ENCODE measurements around the gene ABCC3.
A peak's percentile ranks its signal among the peaks of the same experiment; 100 is the strongest.
"Not testable (repeated sequence)": the region's sequence is repeated elsewhere in the genome, so short reads cannot be mapped to it uniquely, and the experiment has no call there.

ABCC3 gene

GRCh38 chr17:50686494-50687199, 52.0 kb downstream of the ABCC3 start:
- DNase-seq: no peak

DNA sequence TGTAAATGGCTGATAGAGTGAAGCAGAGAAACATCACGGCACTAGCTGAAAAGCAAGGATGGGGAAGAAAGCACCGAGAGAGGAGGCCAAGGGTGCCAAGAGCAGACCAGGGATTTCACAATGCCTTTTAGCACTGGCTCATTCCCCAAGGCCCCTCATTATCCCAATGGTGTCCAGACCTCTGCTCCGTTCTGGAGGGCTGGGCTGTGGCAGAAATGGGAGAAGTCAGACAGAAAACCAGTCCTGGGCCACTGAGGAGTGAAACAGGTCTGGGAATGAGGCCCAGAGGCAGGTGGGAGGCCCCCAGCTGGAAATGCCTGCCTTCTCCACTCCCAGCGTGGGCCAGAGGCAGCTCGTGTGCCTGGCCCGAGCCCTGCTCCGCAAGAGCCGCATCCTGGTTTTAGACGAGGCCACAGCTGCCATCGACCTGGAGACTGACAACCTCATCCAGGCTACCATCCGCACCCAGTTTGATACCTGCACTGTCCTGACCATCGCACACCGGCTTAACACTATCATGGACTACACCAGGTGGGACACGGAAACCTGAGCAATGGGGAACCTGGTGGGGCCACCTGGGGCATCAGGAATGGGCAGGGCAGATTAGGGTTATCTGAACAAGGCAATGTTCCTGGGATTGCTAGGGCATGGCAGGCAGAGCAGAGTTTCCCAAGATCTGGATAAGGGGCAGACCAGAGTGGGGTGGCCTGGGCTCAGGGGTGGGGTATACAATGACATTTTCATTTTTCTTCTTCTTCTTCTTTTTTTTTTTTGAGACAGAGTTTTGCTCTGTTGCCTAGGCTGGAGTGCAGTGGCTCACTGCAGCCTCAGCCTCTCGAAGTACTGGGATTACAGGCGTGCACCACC, 52.8 kb downstream of the ABCC3 start:
- DNase-seq: no peak

- DNase-seq: no peak
Measured at GRCh38 chr17:50688245-50688644, 53.6 kb downstream of the ABCC3 start.

DNA sequence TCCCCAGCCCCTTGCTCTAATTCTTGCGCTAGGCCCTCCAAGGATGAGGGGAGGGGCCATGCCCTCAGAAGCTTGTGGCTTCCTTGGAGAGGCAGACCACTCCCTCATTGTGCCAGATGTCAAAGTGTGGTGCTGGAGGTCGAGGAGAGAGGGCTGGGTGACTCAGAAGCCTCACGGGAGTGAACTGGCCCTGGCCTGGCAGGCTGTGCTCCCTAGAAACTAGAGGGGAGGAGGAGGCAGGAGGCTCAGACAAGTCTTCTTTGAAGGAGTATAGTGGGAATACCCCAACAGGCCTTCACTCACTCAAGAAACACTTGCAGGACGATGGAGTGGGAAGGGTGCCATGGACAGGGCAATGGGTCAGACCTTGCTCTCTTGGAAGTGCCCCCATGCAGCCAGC, 54.6 kb downstream of the ABCC3 start:
- no peak for DNase-seq

DNA sequence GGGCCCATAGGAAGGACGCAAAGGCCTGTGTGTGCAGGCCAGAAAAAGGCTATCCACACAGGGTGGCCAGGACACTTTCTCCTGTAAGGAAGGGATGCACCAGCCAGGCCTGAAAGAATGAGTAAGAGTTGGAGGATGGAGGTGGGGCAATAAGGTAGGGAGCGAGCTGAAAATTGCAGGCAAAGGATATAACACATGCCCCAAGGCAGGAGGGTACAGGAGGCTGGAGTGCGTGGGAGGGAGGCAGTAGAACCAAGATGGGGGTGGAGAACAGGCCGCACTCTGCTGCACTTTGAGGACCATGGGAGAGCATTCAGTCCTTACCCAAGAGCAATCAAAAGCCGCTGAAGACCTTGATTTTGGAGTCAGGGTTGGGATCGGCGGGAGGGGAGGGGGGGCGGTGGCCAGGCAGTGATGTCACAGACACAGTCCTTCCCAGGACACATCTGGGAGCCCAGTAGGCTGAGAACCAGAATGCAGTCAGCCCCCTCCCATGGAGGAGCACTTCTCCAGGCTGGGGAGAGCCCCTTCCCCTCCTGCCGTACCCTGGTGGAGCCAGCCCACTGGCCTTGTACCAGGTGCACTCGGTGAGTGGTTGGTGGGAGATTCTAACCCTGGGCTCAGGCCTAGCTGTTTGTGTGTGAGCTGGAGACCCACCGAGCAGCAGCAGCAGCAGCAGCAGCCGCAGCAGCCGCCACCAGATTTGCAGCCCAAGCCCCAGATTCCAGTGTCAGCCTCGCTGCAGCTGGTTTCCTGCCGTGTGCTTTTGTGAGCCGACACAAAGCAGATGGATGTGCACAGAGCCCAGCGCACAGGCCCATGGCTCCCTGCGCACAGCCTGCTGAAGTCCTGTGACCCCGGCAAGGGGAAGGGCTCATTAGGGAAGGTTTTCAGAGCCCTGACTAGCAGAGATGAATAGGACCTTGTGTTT, 55.5 kb downstream of the ABCC3 start:
- DNase-seq: no peak

GRCh38 chr17:50690887-50691549, 56.3 kb downstream of the ABCC3 start:
- no peak for DNase-seq

GRCh38 chr17:50691550-50692447, 57.1 kb downstream of the ABCC3 start:
- no peak for DNase-seq

DNA sequence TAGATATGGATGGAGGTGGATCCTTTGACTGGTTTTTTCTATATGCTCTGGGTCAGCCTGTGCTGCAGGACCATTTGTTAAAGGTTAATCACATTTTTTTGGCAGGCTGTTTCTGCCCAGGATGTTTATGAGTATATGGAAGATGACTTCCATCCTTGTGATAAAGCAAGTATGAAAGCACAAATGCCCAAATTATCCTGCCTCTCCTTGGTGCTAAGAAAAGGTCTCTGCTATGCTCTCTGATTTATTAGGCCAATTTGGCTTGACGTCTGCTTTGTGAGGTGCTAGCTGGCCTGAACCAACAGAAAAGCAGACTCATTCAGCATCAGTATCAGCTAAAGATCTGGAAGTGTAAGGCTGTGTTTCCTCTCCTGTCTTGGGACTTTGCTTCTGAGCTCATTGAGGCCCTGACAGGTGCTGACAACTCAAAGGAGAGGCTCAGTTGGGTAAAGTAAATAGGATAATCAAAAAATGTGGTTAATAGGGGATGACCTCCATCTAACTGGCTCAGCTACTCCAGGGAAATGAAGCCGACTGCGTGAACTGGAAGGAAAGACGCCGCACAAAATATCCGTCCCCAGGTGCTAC, 57.9 kb downstream of the ABCC3 start:
- no peak for DNase-seq

DNA sequence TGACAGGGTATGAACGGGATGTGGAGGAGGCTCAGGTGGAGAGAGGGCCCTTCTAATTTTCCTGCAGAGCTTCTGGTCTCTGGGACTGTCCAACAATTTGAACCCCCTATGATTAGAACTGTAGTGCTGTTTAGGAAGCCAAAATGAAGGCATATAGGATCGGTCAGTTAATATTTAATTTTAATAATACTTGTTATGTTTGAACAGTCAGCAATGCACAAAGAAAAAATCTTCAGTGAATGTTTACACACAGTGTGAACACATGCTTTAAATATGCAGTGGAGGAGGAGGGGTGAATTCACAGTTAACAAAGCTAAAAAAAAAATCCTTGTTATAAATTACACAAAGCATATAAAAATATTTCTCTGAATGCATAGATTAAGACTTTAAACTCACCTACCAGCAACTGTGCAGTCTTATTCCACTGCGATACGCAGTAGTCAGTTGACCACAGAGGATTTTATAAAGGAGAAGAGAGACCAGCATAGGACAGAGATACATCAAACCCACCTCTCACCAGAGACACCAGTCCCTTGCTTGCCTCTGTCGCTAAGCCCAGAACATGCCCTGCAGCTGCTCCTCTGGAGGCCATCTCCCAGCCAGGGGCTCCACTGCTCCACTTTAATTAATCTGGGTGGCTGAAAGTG, 58.5 kb downstream of the ABCC3 start:
- no peak for DNase-seq

DNA sequence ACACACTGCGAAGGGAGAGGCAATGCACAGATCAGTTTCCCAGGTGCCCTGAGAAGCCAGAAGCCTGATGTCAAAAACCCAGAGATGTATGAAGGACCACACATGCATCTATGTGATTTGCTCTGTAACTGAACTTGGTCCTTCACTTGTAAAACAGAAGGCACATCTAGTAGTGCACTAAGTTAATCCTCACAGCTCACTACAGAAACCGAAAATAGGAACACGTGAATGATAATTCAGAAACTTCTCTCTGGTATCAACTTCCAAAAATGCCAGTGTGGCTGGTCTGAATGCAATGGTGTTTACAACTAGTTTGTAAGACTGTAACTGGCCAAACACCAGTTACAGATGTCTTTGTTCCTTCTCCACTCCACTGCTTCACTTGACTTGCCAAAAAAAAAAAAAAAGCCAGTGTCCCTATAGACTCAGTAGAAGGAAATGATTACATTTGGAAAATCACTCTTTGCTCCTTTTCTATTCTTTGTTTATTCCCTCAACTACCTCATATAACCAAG, 61.7 kb downstream of the ABCC3 start:
- DNase-seq: no peak

DNA sequence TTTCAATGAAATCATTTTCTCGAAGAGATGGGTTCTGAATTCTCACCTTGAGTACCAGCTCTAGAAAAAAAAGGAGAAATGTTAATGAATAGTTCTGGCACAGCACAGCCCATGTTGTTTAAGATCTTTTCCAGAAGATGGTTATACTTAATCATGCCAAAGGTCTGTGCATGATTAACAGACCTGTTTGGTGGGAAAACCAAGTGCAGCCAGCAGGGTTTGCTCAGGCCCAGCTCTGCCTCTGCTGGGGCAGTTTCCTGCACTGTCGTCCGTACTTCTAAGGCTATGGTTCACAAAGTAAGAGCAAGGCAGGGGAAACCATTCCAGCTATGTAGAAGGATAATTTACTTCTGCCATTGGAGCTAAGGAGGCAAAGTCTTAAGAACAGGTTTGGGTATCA, 62.4 kb downstream of the ABCC3 start:
- DNase-seq: no peak

GRCh38 chr17:50697663-50698272, 63.1 kb downstream of the ABCC3 start:
- DNase-seq: no peak

DNA sequence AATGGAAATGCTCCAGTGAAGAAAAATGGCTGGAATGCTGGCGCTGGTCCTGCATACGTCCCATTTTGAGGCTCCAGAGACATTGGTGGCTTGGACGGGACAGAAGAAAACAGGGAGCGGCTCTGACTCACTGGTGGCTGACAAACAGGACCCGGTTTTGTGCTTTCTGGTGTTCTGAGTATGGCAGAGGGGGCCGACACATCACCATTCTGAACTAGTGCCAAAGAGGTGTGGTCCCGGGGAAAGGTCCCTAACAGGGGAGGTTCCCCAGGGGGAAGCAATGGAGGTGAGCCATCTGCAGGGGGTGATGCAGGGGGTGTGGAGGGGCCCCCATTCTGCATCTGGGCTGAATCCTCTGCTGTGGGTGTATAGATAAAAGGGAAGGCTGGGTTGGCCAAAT, 64.7 kb downstream of the ABCC3 start:
- DNase-seq: no peak

DNA sequence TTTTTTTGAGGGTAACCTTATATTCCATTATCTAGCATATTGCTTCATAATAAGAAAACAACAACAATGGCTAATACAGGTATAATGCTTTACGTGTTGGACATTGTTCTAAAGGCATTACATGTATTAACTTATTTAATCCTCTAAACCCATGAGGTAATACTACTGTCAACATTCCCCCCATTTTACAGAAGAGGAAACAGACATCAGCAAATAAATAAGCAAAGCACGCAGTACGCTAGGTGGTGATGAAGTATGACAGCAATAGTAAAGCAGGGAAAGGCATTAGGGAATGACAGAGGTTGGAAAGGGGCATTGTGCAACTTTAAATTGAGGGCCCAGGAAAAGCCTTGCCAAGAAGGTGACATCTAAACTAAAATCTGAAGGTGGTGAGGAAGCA, 68.5 kb downstream of the ABCC3 start:
- no peak for DNase-seq

DNA sequence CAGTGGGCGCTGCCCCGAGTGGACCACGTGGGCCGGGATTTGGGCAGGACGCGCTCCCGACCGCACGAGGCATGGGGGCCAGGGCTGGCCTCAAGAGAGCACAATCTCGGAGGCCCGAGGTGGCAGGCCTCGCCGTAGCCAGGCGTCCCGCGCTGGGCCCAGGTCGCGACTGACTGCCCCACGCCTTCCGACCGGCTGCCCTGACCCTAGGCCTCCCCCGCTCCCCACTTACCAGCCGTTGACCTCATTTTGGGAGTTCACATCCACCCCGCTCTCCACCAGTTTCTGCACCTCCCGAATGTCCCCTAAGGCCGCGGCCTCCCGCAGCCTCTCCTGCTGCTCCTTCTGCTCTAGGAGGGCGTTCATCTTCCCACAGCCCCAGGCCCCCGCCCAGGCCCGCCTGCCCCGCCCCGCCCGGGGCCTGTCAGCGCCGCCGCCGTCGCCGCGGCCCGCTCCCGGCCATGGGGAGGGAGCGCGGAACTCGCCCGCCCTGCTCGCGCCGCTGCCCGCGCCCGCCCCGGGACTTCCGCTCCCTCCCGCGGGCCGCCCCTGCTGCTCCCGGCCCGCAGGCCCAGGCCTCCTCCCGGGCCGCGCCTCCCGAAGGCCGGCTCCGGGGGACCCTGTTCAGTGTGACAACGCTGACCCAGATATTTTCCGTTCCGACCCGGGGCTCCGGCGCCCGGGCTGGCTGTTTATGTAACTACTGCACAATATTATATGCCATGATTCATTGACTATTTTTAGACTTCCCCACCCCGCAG, 72.8 kb downstream of the ABCC3 start, which contains the start of gene ANKRD40:
Gene ANKRD40, minus strand, starts transcription at position 626 of the 761 bp plus-strand sequence. Its CDS starts 260 bp downstream, at position 366.
- DNase-seq: peak; percentile 84 to 88

- DNase-seq: no peak
Measured at GRCh38 chr17:50708050-50709000, 73.6 kb downstream of the ABCC3 start.

DNA sequence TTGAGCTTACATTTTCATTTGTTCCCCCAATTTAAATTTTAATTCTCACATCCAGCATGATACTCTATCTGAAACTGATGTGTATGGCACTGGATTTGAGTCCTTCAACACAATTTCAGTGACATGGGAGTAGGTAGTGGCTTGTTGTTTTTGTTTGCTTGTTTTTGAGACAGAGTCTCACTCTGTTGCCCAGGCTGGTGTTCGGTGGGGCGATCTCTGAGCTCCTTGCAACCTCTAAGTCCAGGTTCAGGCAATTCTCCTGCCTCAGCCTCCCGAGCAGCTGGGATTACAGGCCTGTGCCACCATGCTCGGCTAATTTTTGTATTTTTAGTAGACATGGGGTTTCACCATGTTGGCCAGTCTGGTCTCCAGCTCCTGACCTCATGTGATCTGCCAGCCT, 74.4 kb downstream of the ABCC3 start:
- not testable (repeated sequence) for DNase-seq

GRCh38 chr17:50710025-50710424, 75.3 kb downstream of the ABCC3 start:
- no peak for DNase-seq

Data from stimulated activated CD4-positive, alpha-beta T cell treated with anti-CD3 and anti-CD28 coated beads, Interleukin-4, amount 100 ng/mL, for 4 hours (primary cell).